HuH-7.5 (cell line): Measurements from ENCODE around the gene HSPA6.
"Not testable (repeated sequence)": the region's sequence is repeated elsewhere in the genome, so short reads cannot be mapped to it uniquely, and the experiment has no call there.

Experiments used
- DNase-seq: peaks from one replicate; pipeline ENCODE4 v3.0.0; 2011; ENCODE audit warnings: low spot score

HSPA6 gene

GRCh38 chr1:161503394-161503748, 21.0 kb upstream of the HSPA6 start:
- DNase-seq = no peak

DNA sequence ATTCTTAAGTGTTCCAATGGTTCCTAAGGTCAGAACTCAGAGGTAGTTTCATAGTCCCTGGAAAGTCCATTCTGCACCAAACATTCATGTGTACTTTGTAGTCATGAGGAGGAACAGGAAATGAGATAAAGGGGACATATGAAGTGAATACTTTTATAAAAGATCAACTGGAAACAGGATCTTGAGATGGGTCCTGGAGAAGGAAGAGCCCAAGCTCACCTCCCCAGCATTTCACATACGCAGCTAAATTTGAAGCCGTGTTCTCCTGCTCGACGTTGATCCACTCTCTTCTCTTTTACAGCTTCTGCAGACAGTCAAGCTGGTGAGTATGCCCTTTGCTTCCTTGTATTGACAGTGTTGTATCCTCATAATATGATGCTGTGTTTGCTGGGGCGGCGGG, 18.7 kb upstream of the HSPA6 start:
- no peak for DNase-seq

DNA sequence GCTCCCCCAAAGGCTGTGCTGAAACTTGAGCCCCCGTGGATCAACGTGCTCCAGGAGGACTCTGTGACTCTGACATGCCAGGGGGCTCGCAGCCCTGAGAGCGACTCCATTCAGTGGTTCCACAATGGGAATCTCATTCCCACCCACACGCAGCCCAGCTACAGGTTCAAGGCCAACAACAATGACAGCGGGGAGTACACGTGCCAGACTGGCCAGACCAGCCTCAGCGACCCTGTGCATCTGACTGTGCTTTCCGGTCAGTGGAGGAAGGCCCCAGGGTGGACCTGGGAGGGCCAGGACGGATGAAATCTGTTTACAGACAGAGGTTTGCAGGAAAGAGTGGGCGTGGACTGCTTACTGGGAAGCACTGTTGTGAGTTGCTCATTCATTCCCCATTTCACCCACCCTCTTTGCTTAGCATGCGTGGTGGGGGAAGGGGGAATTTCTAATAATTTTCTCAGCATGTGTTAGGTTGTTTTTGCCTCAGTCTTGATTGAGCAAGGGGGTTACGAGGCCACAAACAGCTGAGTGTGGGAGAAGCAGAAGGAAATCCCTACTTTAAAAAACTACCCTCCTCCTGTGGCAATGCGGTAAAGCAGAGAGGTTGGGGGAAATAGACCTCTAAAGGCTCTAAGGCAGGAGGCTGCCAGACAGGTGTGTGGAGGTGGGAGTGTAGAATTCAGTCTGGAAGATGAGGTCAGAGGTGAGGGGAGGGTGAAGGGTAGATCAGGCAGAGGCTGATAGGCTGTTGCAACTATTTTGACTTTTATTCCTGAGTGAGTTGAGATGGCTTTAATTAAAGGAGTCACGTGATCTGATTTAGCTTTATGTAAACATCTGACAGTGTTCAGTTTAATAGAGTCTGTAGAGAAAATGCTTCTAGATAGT, 17.8 kb upstream of the HSPA6 start:
- no peak for DNase-seq

DNA sequence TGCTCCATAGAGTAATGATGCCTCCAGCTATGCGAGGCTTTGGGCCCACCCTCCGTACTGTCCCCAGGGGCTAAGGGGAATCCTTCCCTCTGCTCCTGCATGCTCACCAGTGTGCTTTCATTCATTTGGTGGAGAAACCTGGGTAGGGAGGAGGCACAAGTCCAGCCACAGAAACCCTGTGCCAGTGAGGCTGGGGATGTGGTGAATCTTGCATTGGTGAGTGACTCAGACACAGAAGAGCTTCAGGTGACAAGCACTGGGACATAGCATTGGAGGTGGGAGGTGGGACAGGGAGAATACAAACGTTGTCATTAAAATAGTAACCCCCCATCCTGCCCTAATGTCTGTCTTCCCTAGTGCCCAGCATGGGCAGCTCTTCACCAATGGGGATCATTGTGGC, 13.9 kb upstream of the HSPA6 start:
- DNase-seq = no peak

- no peak for DNase-seq
Measured at GRCh38 chr1:161511018-161511755, 13.2 kb upstream of the HSPA6 start.

GRCh38 chr1:161511756-161512060, 12.6 kb upstream of the HSPA6 start:
- DNase-seq = no peak

GRCh38 chr1:161512636-161513447, 11.5 kb upstream of the HSPA6 start:
- DNase-seq = not testable (repeated sequence)

GRCh38 chr1:161513448-161513780, 10.9 kb upstream of the HSPA6 start:
- not testable (repeated sequence) for DNase-seq

DNA sequence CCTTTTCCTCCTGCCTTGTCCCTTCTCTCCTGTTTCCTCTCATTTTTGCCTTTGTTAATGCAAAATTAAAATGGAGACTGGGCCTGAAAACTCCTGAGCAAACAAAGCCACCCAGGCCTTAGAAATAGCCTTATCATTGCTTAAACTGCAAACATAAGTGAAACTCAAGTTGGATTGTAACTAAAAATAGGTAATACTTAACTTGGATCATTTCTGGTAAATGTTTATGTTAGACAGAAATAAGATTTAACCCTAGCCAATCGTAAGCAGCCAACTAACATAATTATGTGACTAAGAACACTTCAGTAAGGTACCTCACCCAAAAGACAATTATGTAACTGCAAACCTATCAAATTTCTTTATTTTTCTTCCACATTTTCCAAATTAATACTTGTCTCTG, 10.4 kb upstream of the HSPA6 start:
- DNase-seq = not testable (repeated sequence)

DNA sequence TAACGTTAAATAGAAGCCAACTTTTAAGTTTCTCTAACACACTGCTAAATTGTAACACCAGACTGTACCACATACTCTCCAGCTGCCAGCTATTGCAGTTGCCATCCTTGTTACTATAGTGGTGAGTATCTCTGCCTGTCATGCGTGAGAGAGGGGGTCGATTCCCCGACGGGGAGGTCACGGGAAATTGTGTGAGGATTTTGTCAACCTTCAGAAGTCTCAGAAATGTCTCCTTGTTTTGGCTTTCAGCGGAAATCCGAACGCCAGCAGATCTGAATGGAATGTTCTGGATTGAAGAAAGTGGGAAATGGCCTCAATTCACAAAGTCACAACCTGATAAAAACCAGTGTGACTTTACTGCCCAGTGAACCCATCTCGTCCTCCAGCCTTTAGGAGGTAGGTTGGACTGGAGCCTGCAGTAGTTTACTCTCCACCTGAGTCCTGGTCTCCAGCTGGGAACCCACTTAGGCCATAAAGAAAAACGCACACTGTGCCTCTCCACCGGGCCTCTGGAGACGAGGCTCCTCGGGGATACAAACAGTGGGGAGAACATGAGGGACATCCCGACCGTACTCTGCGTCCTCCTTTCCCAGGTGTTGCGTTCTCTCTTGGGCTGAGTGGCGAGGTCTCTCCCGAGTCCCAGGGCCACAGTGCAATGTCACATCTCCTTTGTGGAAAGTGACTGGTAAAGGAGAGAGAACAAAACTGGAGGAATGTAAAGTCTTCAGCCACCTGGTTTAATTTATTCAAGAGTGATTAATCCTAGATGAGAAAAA, 1.1 kb upstream of the HSPA6 start:
- DNase-seq = not testable (repeated sequence)

DNA sequence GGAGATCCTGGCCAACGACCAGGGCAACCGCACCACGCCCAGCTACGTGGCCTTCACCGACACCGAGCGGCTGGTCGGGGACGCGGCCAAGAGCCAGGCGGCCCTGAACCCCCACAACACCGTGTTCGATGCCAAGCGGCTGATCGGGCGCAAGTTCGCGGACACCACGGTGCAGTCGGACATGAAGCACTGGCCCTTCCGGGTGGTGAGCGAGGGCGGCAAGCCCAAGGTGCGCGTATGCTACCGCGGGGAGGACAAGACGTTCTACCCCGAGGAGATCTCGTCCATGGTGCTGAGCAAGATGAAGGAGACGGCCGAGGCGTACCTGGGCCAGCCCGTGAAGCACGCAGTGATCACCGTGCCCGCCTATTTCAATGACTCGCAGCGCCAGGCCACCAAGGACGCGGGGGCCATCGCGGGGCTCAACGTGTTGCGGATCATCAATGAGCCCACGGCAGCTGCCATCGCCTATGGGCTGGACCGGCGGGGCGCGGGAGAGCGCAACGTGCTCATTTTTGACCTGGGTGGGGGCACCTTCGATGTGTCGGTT, 477 bp downstream of the HSPA6 start:
- not testable (repeated sequence) for DNase-seq

DNA sequence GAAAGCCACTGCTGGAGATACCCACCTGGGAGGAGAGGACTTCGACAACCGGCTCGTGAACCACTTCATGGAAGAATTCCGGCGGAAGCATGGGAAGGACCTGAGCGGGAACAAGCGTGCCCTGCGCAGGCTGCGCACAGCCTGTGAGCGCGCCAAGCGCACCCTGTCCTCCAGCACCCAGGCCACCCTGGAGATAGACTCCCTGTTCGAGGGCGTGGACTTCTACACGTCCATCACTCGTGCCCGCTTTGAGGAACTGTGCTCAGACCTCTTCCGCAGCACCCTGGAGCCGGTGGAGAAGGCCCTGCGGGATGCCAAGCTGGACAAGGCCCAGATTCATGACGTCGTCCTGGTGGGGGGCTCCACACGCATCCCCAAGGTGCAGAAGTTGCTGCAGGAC, 981 bp downstream of the HSPA6 start:
- not testable (repeated sequence) for DNase-seq

- not testable (repeated sequence) for DNase-seq
Measured at GRCh38 chr1:161525918-161526317, 1.6 kb downstream of the HSPA6 start.

GRCh38 chr1:161528550-161528949, 4.2 kb downstream of the HSPA6 start:
- DNase-seq = not testable (repeated sequence)

DNA sequence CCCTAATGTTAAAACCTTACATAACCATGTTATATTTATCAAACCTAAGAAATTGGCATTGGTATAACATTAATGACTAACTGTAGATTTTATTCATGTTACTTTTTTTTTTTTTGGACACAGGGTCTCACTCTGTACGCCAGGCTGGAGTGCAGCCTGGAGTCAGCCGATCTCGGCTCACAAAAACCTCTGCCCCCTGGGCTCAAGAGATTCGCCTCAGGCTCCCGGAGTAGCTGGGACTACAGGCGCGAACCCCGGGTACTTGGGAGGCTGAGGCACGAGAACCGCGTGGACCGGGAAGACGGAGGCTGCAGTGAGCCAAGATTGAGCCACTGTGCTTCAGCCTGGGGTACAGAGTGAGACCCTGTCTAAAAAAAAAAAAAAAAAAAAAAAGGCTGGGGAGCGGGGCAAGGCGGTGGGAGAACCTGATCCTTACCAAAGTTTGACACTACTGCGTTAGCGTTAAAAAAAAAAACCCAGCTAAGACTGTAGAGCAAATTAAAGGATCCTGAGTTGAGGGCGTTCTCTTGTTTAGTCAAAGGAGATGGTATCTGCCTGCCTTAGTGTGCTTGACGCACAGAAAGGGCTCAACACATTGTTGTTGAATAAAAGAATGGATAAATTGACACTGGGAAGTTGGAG, 5.2 kb downstream of the HSPA6 start:
- not testable (repeated sequence) for DNase-seq

DNA sequence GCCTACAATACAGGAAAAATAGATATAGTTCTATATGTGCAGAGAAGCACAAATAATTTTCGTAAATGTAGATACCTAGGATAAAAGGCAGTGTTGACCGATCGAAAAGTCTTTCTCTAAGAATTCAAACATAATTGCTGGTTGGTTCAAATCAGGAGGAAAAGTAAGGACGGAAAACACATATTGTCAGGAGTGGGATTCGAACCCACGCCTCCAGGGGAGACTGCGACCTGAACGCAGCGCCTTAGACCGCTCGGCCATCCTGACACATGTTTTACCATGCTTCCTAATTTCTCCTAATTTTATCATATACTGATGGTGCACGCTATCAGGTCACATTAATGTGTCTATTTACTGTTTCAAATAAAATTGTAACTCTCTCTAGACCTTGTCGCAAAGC, 5.8 kb downstream of the HSPA6 start:
- not testable (repeated sequence) for DNase-seq

- DNase-seq = peak; percentile 53
Measured at GRCh38 chr1:161530671-161531641, 6.6 kb downstream of the HSPA6 start.

DNA sequence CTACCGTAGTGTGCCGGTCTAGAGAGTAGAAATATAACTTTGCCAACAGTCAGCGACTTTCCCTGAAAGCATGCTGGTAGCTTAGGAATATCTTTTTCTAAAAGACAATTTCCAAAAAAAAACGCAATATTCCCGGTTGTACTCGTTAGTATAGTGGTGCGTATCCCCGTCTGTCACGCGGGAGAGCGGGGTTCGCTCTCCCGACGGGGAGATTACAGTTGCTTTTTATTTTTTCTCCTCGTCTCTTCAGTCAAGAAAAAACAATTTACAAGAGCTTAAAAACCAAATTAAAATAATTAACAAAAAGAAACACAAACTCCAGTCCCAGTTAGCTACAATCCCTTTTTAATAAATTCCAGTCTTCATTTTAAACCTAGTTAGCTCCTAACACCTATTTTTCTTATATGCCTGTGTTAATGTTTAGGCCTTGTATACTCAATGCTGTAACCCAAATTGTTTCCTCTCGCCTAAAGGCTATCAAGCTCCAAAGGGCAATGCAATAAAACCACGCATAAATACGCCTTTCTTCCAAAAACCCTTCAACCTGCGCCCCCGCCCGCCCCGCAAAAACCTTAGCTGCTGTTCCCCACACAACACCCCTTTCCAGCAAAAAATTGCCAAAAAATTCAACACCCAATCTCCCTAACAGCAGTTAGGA, 7.8 kb downstream of the HSPA6 start:
- DNase-seq = no peak
